Measurements from ENCODE around the gene RPTOR.
"Not testable (repeated sequence)": the region's sequence is repeated elsewhere in the genome, so short reads cannot be mapped to it uniquely, and the experiment has no call there.

Gene RPTOR

GRCh38 chr17:80722661-80723060, 178.0 kb downstream of the RPTOR start:
- DNase-seq (ENCODE audit: low read depth): no peak

- no peak for DNase-seq (ENCODE audit: low read depth)
Observed at GRCh38 chr17:80724775-80725266, 180.2 kb downstream of the RPTOR start.

- no peak for DNase-seq (ENCODE audit: low read depth)
Observed at GRCh38 chr17:80725517-80725916, 180.9 kb downstream of the RPTOR start.

- no peak for DNase-seq (ENCODE audit: low read depth)
Observed at GRCh38 chr17:80726558-80727408, 182.1 kb downstream of the RPTOR start.

- DNase-seq (ENCODE audit: low read depth): no peak
Observed at GRCh38 chr17:80727409-80727755, 182.7 kb downstream of the RPTOR start.

- DNase-seq (ENCODE audit: low read depth): no peak
Observed at GRCh38 chr17:80729016-80729415, 184.4 kb downstream of the RPTOR start.

- no peak for DNase-seq (ENCODE audit: low read depth)
Observed at GRCh38 chr17:80729761-80730160, 185.1 kb downstream of the RPTOR start.

GRCh38 chr17:80730739-80731138, 186.1 kb downstream of the RPTOR start:
- DNase-seq (ENCODE audit: low read depth): no peak

- no peak for DNase-seq (ENCODE audit: low read depth)
Observed at GRCh38 chr17:80731323-80731722, 186.7 kb downstream of the RPTOR start.

GRCh38 chr17:80732268-80732667, 187.6 kb downstream of the RPTOR start:
- DNase-seq (ENCODE audit: low read depth): no peak

- DNase-seq (ENCODE audit: low read depth): no peak
Observed at GRCh38 chr17:80737106-80738019, 192.7 kb downstream of the RPTOR start.

- DNase-seq (ENCODE audit: low read depth): no peak
Observed at GRCh38 chr17:80738020-80738808, 193.6 kb downstream of the RPTOR start.

- DNase-seq (ENCODE audit: low read depth): no peak
Observed at GRCh38 chr17:80738987-80739730, 194.5 kb downstream of the RPTOR start.

- DNase-seq (ENCODE audit: low read depth): no peak
Observed at GRCh38 chr17:80740141-80740540, 195.5 kb downstream of the RPTOR start.

GRCh38 chr17:80742091-80742490, 197.5 kb downstream of the RPTOR start:
- no peak for DNase-seq (ENCODE audit: low read depth)

- no peak for DNase-seq (ENCODE audit: low read depth)
Observed at GRCh38 chr17:80742581-80743180, 198.0 kb downstream of the RPTOR start.

GRCh38 chr17:80743181-80743771, 198.6 kb downstream of the RPTOR start:
- no peak for DNase-seq (ENCODE audit: low read depth)

- not testable (repeated sequence) for DNase-seq (ENCODE audit: low read depth)
Observed at GRCh38 chr17:80743973-80744372, 199.3 kb downstream of the RPTOR start.

- DNase-seq (ENCODE audit: low read depth): not testable (repeated sequence)
Observed at GRCh38 chr17:80744725-80745124, 200.1 kb downstream of the RPTOR start.

GRCh38 chr17:80745183-80745582, 200.5 kb downstream of the RPTOR start:
- DNase-seq (ENCODE audit: low read depth): no peak

Measured in stimulated activated CD8-positive, alpha-beta memory T cell treated with anti-CD3 and anti-CD28 coated beads, Interleukin-4, amount 100 ng/mL, for 24 hours (primary cell).